Measurements from ENCODE around the gene URGCP.

- TF ChIP-seq POLR2A (IDR thresholded peaks at IDR 0.05) (no peak), CTCF (IDR thresholded peaks at IDR 0.05) (no peak)
Measured at GRCh38 chr7:43864126-43864525, 42.3 kb downstream of the URGCP start.
